ES-I3 (cell line): ENCODE results near the gene SPATA16.

ENCODE experiments used
- H3K36me3 ChIP-seq: 2 replicates; pipeline ENCODE4 v1.6.1; 2013; ENCODE audit warnings: mild to moderate bottlenecking, low read length, control low read depth, moderate library complexity; ENCODE audit not compliant: insufficient read depth
- H3K4me1 ChIP-seq: 2 replicates; pipeline ENCODE4 v1.6.1; 2013; ENCODE audit warnings: mild to moderate bottlenecking, control low read depth, low read length; ENCODE audit not compliant: insufficient read depth
- H3K9ac ChIP-seq: 2 replicates; pipeline ENCODE4 v1.6.1; 2013; ENCODE audit warnings: low read depth, mild to moderate bottlenecking, low read length, moderate library complexity
- H3K9me3 ChIP-seq: 2 replicates; pipeline ENCODE4 v1.6.1; 2013; ENCODE audit warnings: mild to moderate bottlenecking, low read length, moderate library complexity; ENCODE audit not compliant: control insufficient read depth, insufficient read depth

Gene SPATA16

GRCh38 chr3:172848910-172849309 is 292.1 kb downstream of the SPATA16 start:
- no peak overlapping the region for H3K9ac ChIP-seq
- peaks cover 12% of the 10 kb centered on the region for H3K4me1 ChIP-seq
- no peaks in the 10 kb centered on the region for H3K9me3 ChIP-seq
- no peaks in the 10 kb centered on the region for H3K36me3 ChIP-seq

- peaks cover 3% of the 10 kb centered on the region; the same call in 1 of the 2 replicates for H3K4me1 ChIP-seq
- H3K9me3 ChIP-seq: no peaks in the 10 kb centered on the region
- H3K36me3 ChIP-seq: no peaks in the 10 kb centered on the region
- no peak overlapping the region for H3K9ac ChIP-seq
Measured at GRCh38 chr3:172847292-172847691, 293.7 kb downstream of the SPATA16 start.

GRCh38 chr3:172846706-172847105 is 294.3 kb downstream of the SPATA16 start:
- H3K36me3 ChIP-seq: no peaks in the 10 kb centered on the region
- no peaks in the 10 kb centered on the region for H3K9me3 ChIP-seq
- H3K4me1 ChIP-seq: peaks cover 3% of the 10 kb centered on the region; the same call in 1 of the 2 replicates
- H3K9ac ChIP-seq: no peak overlapping the region

- Histone ChIP-seq H3K9me3 (no peaks in the 10 kb centered on the region), H3K36me3 (no peaks in the 10 kb centered on the region), H3K9ac (no peak overlapping the region), H3K4me1 (peaks cover 3% of the 10 kb centered on the region; the same call in 1 of the 2 replicates)
Measured at GRCh38 chr3:172846103-172846561, 294.9 kb downstream of the SPATA16 start.

- Histone ChIP-seq H3K9me3 (no peaks in the 10 kb centered on the region), H3K4me1 (peaks cover 3% of the 10 kb centered on the region; the same call in 1 of the 2 replicates), H3K36me3 (no peaks in the 10 kb centered on the region), H3K9ac (no peak overlapping the region)
Measured at GRCh38 chr3:172844428-172844827, 296.6 kb downstream of the SPATA16 start.

GRCh38 chr3:172840913-172841312 is 300.1 kb downstream of the SPATA16 start:
- no peaks in the 10 kb centered on the region for H3K4me1 ChIP-seq
- H3K36me3 ChIP-seq: no peaks in the 10 kb centered on the region
- no peak overlapping the region for H3K9ac ChIP-seq
- H3K9me3 ChIP-seq: no peaks in the 10 kb centered on the region

GRCh38 chr3:172840463-172840862 is 300.6 kb downstream of the SPATA16 start:
- Histone ChIP-seq H3K9me3 (no peaks in the 10 kb centered on the region), H3K4me1 (no peaks in the 10 kb centered on the region), H3K36me3 (no peaks in the 10 kb centered on the region), H3K9ac (no peak overlapping the region)

GRCh38 chr3:172839679-172840078 is 301.4 kb downstream of the SPATA16 start:
- no peak overlapping the region for H3K9ac ChIP-seq
- H3K36me3 ChIP-seq: no peaks in the 10 kb centered on the region
- H3K4me1 ChIP-seq: no peaks in the 10 kb centered on the region
- no peaks in the 10 kb centered on the region for H3K9me3 ChIP-seq
